H1 (cell line): ENCODE data around the gene TESMIN.

Experiments
- ATF3 ChIP-seq: IDR thresholded peaks from 2 replicates; pipeline ENCODE4 v1.6.1; 2011; ENCODE audit warnings: low read depth, mild to moderate bottlenecking, low read length; ENCODE audit not compliant: insufficient read depth
- CHD2 ChIP-seq: IDR thresholded peaks from 2 replicates; pipeline ENCODE4 v1.6.1; 2012; ENCODE audit warnings: low read length, improper control_type of control experiment
- CREB1 ChIP-seq: IDR thresholded peaks from 2 replicates; pipeline ENCODE4 v1.6.1; 2012; ENCODE audit warnings: inconsistent platforms
- CTCF ChIP-seq, 3 experiments: IDR thresholded peaks; 1 replicate in 2 of 3; 2 replicates in 1 of 3; pipeline versions ENCODE4 v1.5.1 to v1.6.1; 2011; ENCODE audit warnings: low read length in 3 of 3, mild to moderate bottlenecking in 3 of 3, inconsistent platforms in 2 of 3, low read depth in 1 of 3, moderate library complexity in 1 of 3; ENCODE audit not compliant: insufficient read depth in 1 of 3; ENCODE audit errors: control extremely low read depth in 1 of 3
- POLR2A ChIP-seq, 2 experiments: IDR thresholded peaks; 1 replicate in 1 of 2; 2 replicates in 1 of 2; pipeline ENCODE4 v1.6.1; 2011; ENCODE audit warnings: low read depth in 2 of 2, low read length in 2 of 2, mild to moderate bottlenecking in 2 of 2; ENCODE audit errors: control extremely low read depth in 1 of 2
- TAF1 ChIP-seq: IDR thresholded peaks from 2 replicates; pipeline ENCODE4 v1.6.1; 2011; ENCODE audit warnings: mild to moderate bottlenecking, low read depth, low read length
- TBP ChIP-seq: IDR thresholded peaks from 2 replicates; pipeline ENCODE4 v1.6.1; 2011; ENCODE audit warnings: low read depth, low read length, improper control_type of control experiment
- TCF12 ChIP-seq: IDR thresholded peaks from 2 replicates; pipeline ENCODE4 v1.6.1; 2011; ENCODE audit warnings: low read depth, mild to moderate bottlenecking, low read length
- YY1 ChIP-seq: IDR thresholded peaks from 2 replicates; pipeline ENCODE4 v1.6.1; 2011; ENCODE audit warnings: low read depth, mild to moderate bottlenecking, low read length

- TF ChIP-seq YY1 (no peak), TCF12 (no peak), CTCF (IDR thresholded peaks at IDR 0.05; ENCODE audit: control extremely low read depth in 1 of 3, insufficient read depth in 1 of 3, low read depth in 1 of 3, low read length in 3 of 3) (no peak), CHD2 (no peak), POLR2A (IDR thresholded peaks at IDR 0.05; ENCODE audit: control extremely low read depth in 1 of 2, low read depth in 2 of 2, low read length in 2 of 2) (no peak), CREB1 (no peak), TBP (no peak), TAF1 (no peak), ATF3 (no peak)
These were observed 43.8 kb downstream of the TESMIN start for GRCh38 chr11:68707527-68707926.
